HCT116 (cell line): ENCODE results near the gene LRP1B. TPM values are rescaled to one million over a fixed set of nuclear protein-coding genes. Genes with fewer than 3 reads are reported as not detected.
A peak's percentile ranks its signal among the peaks of the same experiment; 100 is the strongest.

ENCODE experiments used
- ATAC-seq: fragments of 200-7000 bp; cut with Tn5 transposase; 2 replicates; pipeline ENCODE4 v1.9.1; 2020; ENCODE audit warnings: mild to moderate bottlenecking, moderate library complexity
- BruUV-seq: library from RNA; stranded (reverse); fragments of 400-500 nt; replicated peaks from 2 replicates; lab custom pipeline; 2021; lab: Mats Ljungman, UMichigan
- CTCF ChIA-PET: fragments of 300-600 bp; sonication (Branson Sonifier 250); formaldehyde crosslinking; loops from one replicate; lab custom pipeline; 2021; ENCODE audit warnings: antibody characterized with exemption; lab: Charles Lee
- POLR2A ChIA-PET: fragments of 300-600, 350-600 bp; sonication (Branson Sonifier 250); formaldehyde crosslinking; loops from one replicate; lab custom pipeline; 2021; ENCODE audit warnings: antibody characterized with exemption; lab: Charles Lee
- RAD21 ChIA-PET, 2 experiments: fragments of 300-600 bp; sonication (Branson Sonifier 250); formaldehyde crosslinking; loops; one replicate each; lab custom pipeline; 2023; ENCODE audit warnings: low total read pairs in 2 of 2; ENCODE audit not compliant: uncharacterized antibody in 2 of 2, unreplicated experiment in 2 of 2, low non-redundant PET in 1 of 2; lab: Charles Lee
- DNase-seq: peaks from one replicate; pipeline ENCODE4 v3.0.0-alpha.2; 2010; ENCODE audit warnings: low read depth, low spot score
- H2AFZ ChIP-seq: fragments of 200-600 bp; shearing (Covaris generic), sonication (generic); 2 replicates; pipeline ENCODE4 v1.6.1; 2017; ENCODE audit warnings: low read depth, mixed run types, mixed read lengths, antibody characterized with exemption, low read length; ENCODE audit not compliant: poor library complexity, severe bottlenecking
- H3K27ac ChIP-seq: 2 replicates; pipeline ENCODE4 v1.5.1; 2012; ENCODE audit warnings: low read depth, low read length
- H3K27me3 ChIP-seq: fragments of 200-600 bp; sonication (generic); 2 replicates; pipeline ENCODE4 v1.6.1; 2016; ENCODE audit warnings: mixed run types, low read length, mixed read lengths; ENCODE audit not compliant: insufficient read depth
- H3K36me3 ChIP-seq, 2 experiments: fragments of 200-500 bp in 1 of 2; fragments of 200-600 bp in 1 of 2; sonication (Bioruptor generic) in 1 of 2; sonication (generic) in 1 of 2; 2 replicates each; pipeline versions ENCODE4 v1.5.1 to v1.6.1; 2014 to 2016; ENCODE audit warnings: low read length in 2 of 2, inconsistent platforms in 1 of 2, mixed read lengths in 1 of 2, mixed run types in 1 of 2; ENCODE audit not compliant: insufficient read depth in 2 of 2, control insufficient read depth in 1 of 2
- H3K4me1 ChIP-seq, 2 experiments: fragments of 200-600 bp in 1 of 2; sonication (generic) in 1 of 2; 2 replicates each; pipeline versions ENCODE4 v1.5.1 to v1.6.1; 2012 to 2017; ENCODE audit warnings: low read length in 2 of 2, inconsistent platforms in 1 of 2, mild to moderate bottlenecking in 1 of 2, mixed read lengths in 1 of 2, mixed run types in 1 of 2, moderate library complexity in 1 of 2; ENCODE audit not compliant: insufficient read depth in 2 of 2, control insufficient read depth in 1 of 2
- H3K4me2 ChIP-seq: fragments of 200-600 bp; sonication (generic); 2 replicates; pipeline ENCODE4 v1.6.1; 2017; ENCODE audit warnings: mixed run types, low read length, mixed read lengths
- H3K4me3 ChIP-seq, 2 experiments: fragments of 200-600 bp in 1 of 2; sonication (generic) in 1 of 2; replicated peaks in 1 of 2; 2 replicates each; pipeline ENCODE4 v1.5.1; 2011 to 2016; ENCODE audit warnings: low read length in 2 of 2, control low read depth in 1 of 2, low read depth in 1 of 2, mild to moderate bottlenecking in 1 of 2, mixed read lengths in 1 of 2, mixed run types in 1 of 2
- H3K79me2 ChIP-seq: fragments of 200-600 bp; sonication (generic); 2 replicates; pipeline ENCODE4 v1.6.1; 2017; ENCODE audit warnings: mild to moderate bottlenecking, mixed run types, low read length, moderate library complexity, mixed read lengths; ENCODE audit not compliant: insufficient read depth
- H3K9ac ChIP-seq: fragments of 200-600 bp; sonication (generic); 2 replicates; pipeline ENCODE4 v1.6.1; 2016; ENCODE audit warnings: low read length, mixed read lengths
- H3K9me2 ChIP-seq: fragments of 200-600 bp; sonication (generic), shearing (Covaris generic); 2 replicates; pipeline ENCODE4 v1.6.1; 2017; ENCODE audit warnings: mixed run types, mild to moderate bottlenecking, moderate library complexity; ENCODE audit not compliant: insufficient read depth
- H3K9me3 ChIP-seq, 2 experiments: fragments of 200-500 bp in 1 of 2; fragments of 200-600 bp in 1 of 2; sonication (Bioruptor generic) in 1 of 2; sonication (generic) in 1 of 2; 2 replicates each; pipeline ENCODE4 v1.6.1; 2014 to 2017; ENCODE audit warnings: low read length in 2 of 2, mixed read lengths in 2 of 2, inconsistent platforms in 1 of 2, low read depth in 1 of 2, mild to moderate bottlenecking in 1 of 2, mixed run types in 1 of 2, moderate library complexity in 1 of 2; ENCODE audit not compliant: control insufficient read depth in 1 of 2, insufficient read depth in 1 of 2
- H4K20me1 ChIP-seq: fragments of 200-600 bp; sonication (generic), shearing (Covaris generic); 2 replicates; pipeline ENCODE4 v1.6.1; 2017; ENCODE audit warnings: mixed run types, mild to moderate bottlenecking, moderate library complexity; ENCODE audit not compliant: insufficient read depth
- ATF3 ChIP-seq: IDR thresholded peaks from 2 replicates; pipeline ENCODE4 v1.6.1; 2012
- CEBPB ChIP-seq: IDR thresholded peaks from 2 replicates; pipeline ENCODE4 v1.6.1; 2012; ENCODE audit warnings: low read depth
- CTCF ChIP-seq, 3 experiments: fragments of 200-600 bp in 1 of 3; sonication (generic) in 1 of 3; IDR thresholded peaks in 2 of 3; conservative IDR thresholded peaks in 1 of 3; 2 replicates each; pipeline ENCODE4 v1.5.1; 2012 to 2017; ENCODE audit warnings: low read depth in 2 of 3, low read length in 2 of 3, antibody characterized with exemption in 1 of 3, borderline replicate concordance in 1 of 3, control low read depth in 1 of 3, mild to moderate bottlenecking in 1 of 3, mixed read lengths in 1 of 3, mixed run types in 1 of 3, moderate library complexity in 1 of 3; ENCODE audit not compliant: insufficient read depth in 1 of 3
- ELF1 ChIP-seq: IDR thresholded peaks from 2 replicates; pipeline ENCODE4 v1.6.1; 2012; ENCODE audit warnings: low read depth, borderline replicate concordance
- EZH2phosphoT487 ChIP-seq: fragments of 200-600 bp; IDR thresholded peaks from 2 replicates; pipeline ENCODE4 v1.6.1; 2018; ENCODE audit warnings: antibody characterized with exemption, borderline replicate concordance
- FOSL1 ChIP-seq: IDR thresholded peaks from 2 replicates; pipeline ENCODE4 v1.6.1; 2012; ENCODE audit warnings: low read depth
- SIN3A ChIP-seq: IDR thresholded peaks from 2 replicates; pipeline ENCODE4 v1.6.1; 2012; ENCODE audit warnings: low read depth
- SP1 ChIP-seq: IDR thresholded peaks from 2 replicates; pipeline ENCODE4 v1.6.1; 2012; ENCODE audit warnings: low read depth
- TCF7L2 ChIP-seq: IDR thresholded peaks from 2 replicates; pipeline ENCODE4 v1.7.0; 2011; ENCODE audit warnings: borderline replicate concordance, inconsistent platforms; ENCODE audit not compliant: insufficient read depth, insufficient read length; ENCODE audit errors: extremely low read depth
- YY1 ChIP-seq: IDR thresholded peaks from 2 replicates; pipeline ENCODE4 v1.6.1; 2011; ENCODE audit warnings: low read length, low read depth, moderate library complexity, mild to moderate bottlenecking; ENCODE audit not compliant: insufficient replicate concordance; ENCODE audit errors: extremely low read depth
- ZBTB33 ChIP-seq: IDR thresholded peaks from 2 replicates; pipeline ENCODE4 v1.6.1; 2011; ENCODE audit warnings: mild to moderate bottlenecking, low read length, moderate library complexity; ENCODE audit not compliant: insufficient replicate concordance; ENCODE audit errors: extremely low read depth
- ZFX ChIP-seq: fragments of 450-650 bp; IDR thresholded peaks from 2 replicates; pipeline ENCODE4 v1.6.1; 2017
- intact Hi-C: fragments of 100-400 bp; cut with micrococcal nuclease; formaldehyde crosslinking; loops from 2 replicates; pipeline ENCODE4 v1.10.0; 2022
- total RNA-seq: library from RNA; stranded (reverse); gene quantifications from one replicate; pipeline ENCODE4 v1.2.1, GENCODE V29; 2021; ENCODE audit not compliant: unreplicated experiment

LRP1B gene
- total RNA-seq, 1 experiment from 2014 or later, result 0.34 TPM

- no peak for TF ChIP-seq ELF1
- no peak for TF ChIP-seq FOSL1
Observed at GRCh38 chr2:141113301-141113700, 1017.5 kb downstream of the LRP1B start (continued).

- peak overlapping the region; percentile 9 for H2AFZ ChIP-seq
- no peak overlapping the region for H3K4me3 ChIP-seq
- no peaks in the 10 kb centered on the region for H3K9me3 ChIP-seq
- TF ChIP-seq ZFX, result no peak
- TF ChIP-seq CTCF (IDR thresholded peaks at IDR 0.05 in 2 of 3, conservative IDR thresholded peaks at IDR 0.05 in 1 of 3; ENCODE audit: borderline replicate concordance in 1 of 3, insufficient read depth in 1 of 3, low read depth in 2 of 3, low read length in 2 of 3), result 0 out of 6 replicates have a peak, but pooled peaks of 1 of the 3 experiments have one; percentile 15
- TF ChIP-seq, all 23 proteins: peak for 1
- DNase-seq (no peak), ATAC-seq (peak; percentile 65)
- no peak overlapping the region for H3K4me2 ChIP-seq
- H3K4me1 ChIP-seq, result no peaks in the 10 kb centered on the region
- no peaks in the 10 kb centered on the region for H3K79me2 ChIP-seq
- H3K9me2 ChIP-seq, result no peaks in the 10 kb centered on the region
- no TSS peak for BruUV-seq
- no peaks in the 10 kb centered on the region for H4K20me1 ChIP-seq
- intact Hi-C loops, result no loop called here
- RAD21 ChIA-PET, result no interaction called here
- H3K27ac ChIP-seq, result no peak overlapping the region
- no peaks in the 10 kb centered on the region for H3K27me3 ChIP-seq
- H3K9ac ChIP-seq, result no peak overlapping the region
- CTCF ChIA-PET, result interaction anchor here (0.7 kb wide), 1 partner anchor 9 kb away, joined by 3 read pairs; no protein-coding TSS in a partner anchor
- POLR2A ChIA-PET, result no interaction called here
- H3K36me3 ChIP-seq, result no peaks in the 10 kb centered on the region
Observed at GRCh38 chr2:141109633-141110032, 1021.2 kb downstream of the LRP1B start.

DNA sequence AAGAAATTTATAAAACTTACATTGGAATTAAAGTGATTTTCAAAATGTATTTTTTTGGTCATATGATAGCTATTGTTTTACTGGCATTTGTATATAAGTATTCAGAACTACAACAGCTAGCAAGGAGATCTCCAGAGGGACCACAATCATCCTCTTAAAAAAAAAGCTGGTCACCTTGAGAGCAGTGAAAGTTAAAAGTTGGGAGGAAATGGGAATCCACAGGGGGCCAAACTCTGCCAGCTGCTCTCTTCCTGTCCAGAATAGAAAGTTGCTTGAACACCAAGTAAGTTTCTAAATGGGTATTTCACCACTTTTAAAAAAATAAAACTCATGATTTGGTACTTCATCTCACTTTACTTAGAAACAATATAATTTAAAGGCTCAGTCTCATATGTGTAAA is 1025.1 kb downstream of the LRP1B start:
- intact Hi-C loops, result no loop called here
- no peak for DNase-seq

More for the DNA sequence above, 1025.1 kb downstream of the LRP1B start:
- no peak overlapping the region for H3K9ac ChIP-seq
- no peak overlapping the region for H3K4me3 ChIP-seq
- no TSS peak for BruUV-seq
- no peak overlapping the region for H3K27ac ChIP-seq
- no peaks in the 10 kb centered on the region for H4K20me1 ChIP-seq
- TF ChIP-seq EZH2phosphoT487 (no peak), SP1 (no peak), TCF7L2 (no peak), ZFX (no peak), ATF3 (no peak), YY1 (no peak), SIN3A (no peak), CEBPB (no peak), ELF1 (no peak), ZBTB33 (no peak), FOSL1 (no peak)
- H3K9me3 ChIP-seq, result no peaks in the 10 kb centered on the region
- H3K9me2 ChIP-seq, result no peaks in the 10 kb centered on the region
- ChIA-PET RAD21 (no interaction called here), POLR2A (no interaction called here), CTCF (no interaction called here)
- no peaks in the 10 kb centered on the region for H3K4me1 ChIP-seq
- no peak for ATAC-seq
- H2AFZ ChIP-seq, result no peak overlapping the region
- no peaks in the 10 kb centered on the region for H3K36me3 ChIP-seq
- H3K27me3 ChIP-seq, result no peaks in the 10 kb centered on the region
- no peak overlapping the region for H3K4me2 ChIP-seq
- no peaks in the 10 kb centered on the region for H3K79me2 ChIP-seq
